WTC11 (cell line): ENCODE measurements around the gene TLX1. TPM values are rescaled to one million over a fixed set of nuclear protein-coding genes. Genes with fewer than 3 reads are reported as not detected.

Experiments used
- ATAC-seq: fragments of 200-7000 bp; cut with Tn5 transposase; 2 replicates; pipeline ENCODE4 v1.10.0; 2021; ENCODE audit warnings: mild to moderate bottlenecking, moderate library complexity
- CTCF ChIA-PET: fragments of 300-600 bp; sonication (Branson Sonifier 250); formaldehyde crosslinking; loops from one replicate; lab custom pipeline; 2021; ENCODE audit warnings: antibody characterized with exemption; lab: Charles Lee
- POLR2A ChIA-PET: fragments of 350-600 bp; sonication (Branson Sonifier 250); formaldehyde crosslinking; loops from one replicate; lab custom pipeline; 2021; ENCODE audit warnings: antibody characterized with exemption; lab: Charles Lee
- DNase-seq: peaks from one replicate; pipeline ENCODE4 v3.0.0; 2021; ENCODE audit warnings: low spot score
- H3K27ac Mint-ChIP-seq: 2 replicates; pipeline ENCODE4 v1.8.0; 2021; ENCODE audit warnings: mixed read lengths
- H3K27me3 Mint-ChIP-seq: 2 replicates; pipeline ENCODE4 v1.8.0; 2021; ENCODE audit warnings: low read depth, mild to moderate bottlenecking, moderate library complexity, mixed read lengths
- H3K36me3 Mint-ChIP-seq: 2 replicates; pipeline ENCODE4 v1.8.0; 2021; ENCODE audit warnings: mixed read lengths
- H3K4me1 Mint-ChIP-seq: 2 replicates; pipeline ENCODE4 v1.8.0; 2022; ENCODE audit warnings: mixed read lengths
- H3K4me3 Mint-ChIP-seq: 2 replicates; pipeline ENCODE4 v1.8.0; 2021; ENCODE audit warnings: mild to moderate bottlenecking, moderate library complexity, mixed read lengths
- H3K9me3 Mint-ChIP-seq: 2 replicates; pipeline ENCODE4 v1.8.0; 2021; ENCODE audit warnings: mixed read lengths
- AFF4 ChIP-seq: sonication (generic); formaldehyde crosslinking; IDR thresholded peaks from 2 replicates; pipeline ENCODE4 v1.8.1; 2023; ENCODE audit warnings: mild to moderate bottlenecking, missing genetic modification reagents, borderline replicate concordance
- CTCF ChIP-seq: fragments of 200-600 bp; IDR thresholded peaks from 2 replicates; pipeline ENCODE4 v1.8.0; 2022; ENCODE audit warnings: antibody characterized with exemption
- GABPB1 ChIP-seq: sonication (generic); formaldehyde crosslinking; IDR thresholded peaks from 2 replicates; pipeline ENCODE4 v1.8.1; 2023; ENCODE audit warnings: mild to moderate bottlenecking, missing genetic modification reagents
- ZNF532 ChIP-seq: fragments of 250-450 bp; sonication (Bioruptor Pico); IDR thresholded peaks from 2 replicates; pipeline ENCODE4 v1.9.0; 2021; ENCODE audit warnings: mild to moderate bottlenecking, borderline replicate concordance
- total RNA-seq: library from RNA; stranded (reverse); gene quantifications from 3 replicates; pipeline ENCODE4 v1.2.3, GENCODE V29; 2021
- TF ChIP-seq, protein P1 (sequence below): sonication (generic); formaldehyde crosslinking; IDR thresholded peaks from 2 replicates; pipeline ENCODE4 v1.8.0; 2022; ENCODE audit warnings: missing genetic modification reagents
- TF ChIP-seq, protein P2 (sequence below): sonication (generic); formaldehyde crosslinking; IDR thresholded peaks from 2 replicates; pipeline ENCODE4 v1.8.0; 2023; ENCODE audit warnings: missing genetic modification reagents
- TF ChIP-seq, protein P3 (sequence below): sonication (generic); formaldehyde crosslinking; IDR thresholded peaks from 2 replicates; pipeline ENCODE4 v1.8.1; 2022; ENCODE audit warnings: missing genetic modification reagents, borderline replicate concordance

Gene TLX1
- total RNA-seq, 1 experiment from 2014 or later, result 4.6 TPM

DNA sequence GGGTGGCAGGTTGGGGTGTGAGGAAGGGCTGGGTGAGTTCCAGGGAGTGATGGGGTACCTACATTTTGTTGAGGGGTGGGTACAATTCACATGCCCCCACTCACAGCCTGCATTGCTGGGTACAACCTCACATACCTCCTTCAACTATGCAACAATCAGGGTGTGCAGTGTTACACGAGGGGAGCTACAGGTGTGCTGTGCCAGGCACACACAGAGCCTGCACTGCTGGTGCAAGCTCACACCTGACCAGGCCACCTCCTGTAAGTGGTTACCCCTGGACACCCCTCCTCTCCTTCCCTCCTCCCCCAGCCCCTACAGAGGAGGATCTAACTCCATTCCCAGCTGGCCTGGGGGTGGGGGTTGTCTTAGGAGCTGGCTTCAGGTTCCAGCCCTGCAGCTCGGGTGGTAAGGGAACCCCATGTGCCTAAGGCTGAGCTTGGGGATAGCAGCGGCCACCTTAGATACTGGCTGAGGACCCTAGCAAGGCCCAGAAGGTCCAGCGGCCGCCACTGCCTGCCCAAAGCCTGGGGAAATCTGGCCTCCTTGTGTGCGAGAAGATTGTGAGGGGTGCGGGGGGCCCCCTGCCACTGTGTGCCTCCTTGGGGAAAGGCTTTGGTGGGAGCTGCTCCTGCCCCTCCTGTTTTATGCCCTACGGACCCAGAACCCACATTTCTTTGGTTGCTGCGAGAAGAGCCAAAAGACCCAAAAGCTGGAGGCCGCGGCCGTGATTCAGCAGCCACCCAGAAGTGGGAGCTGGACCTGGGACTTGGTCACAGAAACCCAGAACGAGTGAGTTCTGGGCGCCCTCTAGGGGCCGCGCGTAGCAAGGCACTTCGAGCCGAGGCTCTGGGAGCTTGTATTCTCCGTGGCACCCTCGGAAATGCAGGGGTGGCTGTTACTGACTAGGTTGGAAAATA lies 10.8 kb downstream of the TLX1 start:
- POLR2A ChIA-PET, result interaction anchor here (0.9 to 2.9 kb wide), 3 partner anchors 46 to 99 kb away, joined by 3 to 18 read pairs (median 6); no protein-coding TSS in a partner anchor
- H3K27me3 Mint-ChIP-seq, result peaks cover 100% of the 10 kb centered on the region
- H3K4me1 Mint-ChIP-seq, result peaks cover 24% of the 10 kb centered on the region
- H3K27ac Mint-ChIP-seq, result no peak overlapping the region
- 0 out of 2 replicates have a peak, but pooled peaks have one; percentile 5 for TF ChIP-seq GABPB1
- no peak for TF ChIP-seq ZNF532 (CRISPR knock-in tag)
- peak; percentile 95 for TF ChIP-seq CTCF
- TF ChIP-seq, all 79 proteins: peak for 2
- ATAC-seq, result peak; percentile 49
- Mint-ChIP-seq H3K36me3 (no peaks in the 10 kb centered on the region), H3K9me3 (no peaks in the 10 kb centered on the region), H3K4me3 (no peak overlapping the region; the same call in 1 of the 2 replicates)
- DNase-seq, result peak; percentile 91
- CTCF ChIA-PET, result interaction anchor here (0.5 to 11.8 kb wide), 67 partner anchors 9 to 632 kb away, joined by 3 to 509 read pairs (median 6); partner anchors contain the start of genes KAZALD1, LBX1, LZTS2 and PDZD7

GRCh38 chr10:101142533-101143344 lies 11.6 kb downstream of the TLX1 start:
- no peaks in the 10 kb centered on the region for H3K9me3 Mint-ChIP-seq
- H3K36me3 Mint-ChIP-seq, result no peaks in the 10 kb centered on the region
- H3K4me3 Mint-ChIP-seq, result no peak overlapping the region
- TF ChIP-seq, protein P1, sequence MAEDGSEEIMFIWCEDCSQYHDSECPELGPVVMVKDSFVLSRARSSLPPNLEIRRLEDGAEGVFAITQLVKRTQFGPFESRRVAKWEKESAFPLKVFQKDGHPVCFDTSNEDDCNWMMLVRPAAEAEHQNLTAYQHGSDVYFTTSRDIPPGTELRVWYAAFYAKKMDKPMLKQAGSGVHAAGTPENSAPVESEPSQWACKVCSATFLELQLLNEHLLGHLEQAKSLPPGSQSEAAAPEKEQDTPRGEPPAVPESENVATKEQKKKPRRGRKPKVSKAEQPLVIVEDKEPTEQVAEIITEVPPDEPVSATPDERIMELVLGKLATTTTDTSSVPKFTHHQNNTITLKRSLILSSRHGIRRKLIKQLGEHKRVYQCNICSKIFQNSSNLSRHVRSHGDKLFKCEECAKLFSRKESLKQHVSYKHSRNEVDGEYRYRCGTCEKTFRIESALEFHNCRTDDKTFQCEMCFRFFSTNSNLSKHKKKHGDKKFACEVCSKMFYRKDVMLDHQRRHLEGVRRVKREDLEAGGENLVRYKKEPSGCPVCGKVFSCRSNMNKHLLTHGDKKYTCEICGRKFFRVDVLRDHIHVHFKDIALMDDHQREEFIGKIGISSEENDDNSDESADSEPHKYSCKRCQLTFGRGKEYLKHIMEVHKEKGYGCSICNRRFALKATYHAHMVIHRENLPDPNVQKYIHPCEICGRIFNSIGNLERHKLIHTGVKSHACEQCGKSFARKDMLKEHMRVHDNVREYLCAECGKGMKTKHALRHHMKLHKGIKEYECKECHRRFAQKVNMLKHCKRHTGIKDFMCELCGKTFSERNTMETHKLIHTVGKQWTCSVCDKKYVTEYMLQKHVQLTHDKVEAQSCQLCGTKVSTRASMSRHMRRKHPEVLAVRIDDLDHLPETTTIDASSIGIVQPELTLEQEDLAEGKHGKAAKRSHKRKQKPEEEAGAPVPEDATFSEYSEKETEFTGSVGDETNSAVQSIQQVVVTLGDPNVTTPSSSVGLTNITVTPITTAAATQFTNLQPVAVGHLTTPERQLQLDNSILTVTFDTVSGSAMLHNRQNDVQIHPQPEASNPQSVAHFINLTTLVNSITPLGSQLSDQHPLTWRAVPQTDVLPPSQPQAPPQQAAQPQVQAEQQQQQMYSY (CRISPR knock-in tag), result no peak
- H3K27me3 Mint-ChIP-seq, result peaks cover 100% of the 10 kb centered on the region
- POLR2A ChIA-PET, result interaction anchor here (0.9 to 2.9 kb wide), 3 partner anchors 47 to 100 kb away, joined by 3 to 18 read pairs (median 6); no protein-coding TSS in a partner anchor
- peaks cover 31% of the 10 kb centered on the region for H3K4me1 Mint-ChIP-seq
- CTCF ChIA-PET, result interaction anchor here (0.6 to 11.8 kb wide), 69 partner anchors 8 to 460 kb away, joined by 3 to 509 read pairs (median 6); partner anchors contain the start of genes KAZALD1, LBX1, LZTS2 and PDZD7
- no peak for DNase-seq
- H3K27ac Mint-ChIP-seq, result no peak overlapping the region
- ATAC-seq, result no peak

GRCh38 chr10:101143345-101143630 lies 12.2 kb downstream of the TLX1 start:
- peaks cover 100% of the 10 kb centered on the region for H3K27me3 Mint-ChIP-seq
- CTCF ChIA-PET, result interaction anchor here (0.6 to 11.8 kb wide), 19 partner anchors 9 to 444 kb away, joined by 3 to 509 read pairs (median 9); partner anchors contain the start of genes KAZALD1, LBX1 and POLL
- POLR2A ChIA-PET, result no interaction called here
- no peaks in the 10 kb centered on the region for H3K36me3 Mint-ChIP-seq
- peaks cover 31% of the 10 kb centered on the region for H3K4me1 Mint-ChIP-seq
- DNase-seq, result no peak
- H3K27ac Mint-ChIP-seq, result no peak overlapping the region
- no peak for ATAC-seq
- no peak overlapping the region for H3K4me3 Mint-ChIP-seq
- no peaks in the 10 kb centered on the region for H3K9me3 Mint-ChIP-seq
- TF ChIP-seq, protein P2, sequence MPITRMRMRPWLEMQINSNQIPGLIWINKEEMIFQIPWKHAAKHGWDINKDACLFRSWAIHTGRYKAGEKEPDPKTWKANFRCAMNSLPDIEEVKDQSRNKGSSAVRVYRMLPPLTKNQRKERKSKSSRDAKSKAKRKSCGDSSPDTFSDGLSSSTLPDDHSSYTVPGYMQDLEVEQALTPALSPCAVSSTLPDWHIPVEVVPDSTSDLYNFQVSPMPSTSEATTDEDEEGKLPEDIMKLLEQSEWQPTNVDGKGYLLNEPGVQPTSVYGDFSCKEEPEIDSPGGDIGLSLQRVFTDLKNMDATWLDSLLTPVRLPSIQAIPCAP, result no peak
- TF ChIP-seq, protein P3, sequence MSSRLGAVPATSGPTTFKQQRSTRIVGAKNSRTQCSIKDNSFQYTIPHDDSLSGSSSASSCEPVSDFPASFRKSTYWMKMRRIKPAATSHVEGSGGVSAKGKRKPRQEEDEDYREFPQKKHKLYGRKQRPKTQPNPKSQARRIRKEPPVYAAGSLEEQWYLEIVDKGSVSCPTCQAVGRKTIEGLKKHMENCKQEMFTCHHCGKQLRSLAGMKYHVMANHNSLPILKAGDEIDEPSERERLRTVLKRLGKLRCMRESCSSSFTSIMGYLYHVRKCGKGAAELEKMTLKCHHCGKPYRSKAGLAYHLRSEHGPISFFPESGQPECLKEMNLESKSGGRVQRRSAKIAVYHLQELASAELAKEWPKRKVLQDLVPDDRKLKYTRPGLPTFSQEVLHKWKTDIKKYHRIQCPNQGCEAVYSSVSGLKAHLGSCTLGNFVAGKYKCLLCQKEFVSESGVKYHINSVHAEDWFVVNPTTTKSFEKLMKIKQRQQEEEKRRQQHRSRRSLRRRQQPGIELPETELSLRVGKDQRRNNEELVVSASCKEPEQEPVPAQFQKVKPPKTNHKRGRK, result no peak
- TF ChIP-seq AFF4 (CRISPR knock-in tag), result no peak
